ENCODE measurements around the gene UBXN10.

The UBXN10 gene

DNA sequence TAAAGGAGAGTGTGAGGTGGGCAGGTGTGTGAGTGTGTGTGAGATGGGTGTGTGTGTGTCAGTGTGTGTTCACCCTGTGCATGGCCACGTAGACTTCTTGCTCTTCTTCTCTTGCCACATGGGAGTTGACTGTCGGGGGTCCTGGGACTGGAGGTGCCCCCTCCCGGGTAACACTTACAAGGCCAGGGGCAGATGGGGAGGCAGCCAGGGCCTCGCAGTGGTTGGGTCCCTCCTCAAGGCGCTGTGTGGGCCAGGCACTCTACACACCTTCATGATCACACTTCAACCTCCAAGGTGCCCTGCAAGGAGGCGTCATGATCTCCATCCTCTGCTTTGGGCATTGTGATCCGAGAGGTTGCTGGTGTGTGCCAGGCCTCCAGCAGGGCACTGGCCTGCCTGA is 44.4 kb upstream of the UBXN10 start:
- H3K9me3 ChIP-seq (ENCODE audit: control insufficient read depth, low read length), result no peaks in the 10 kb centered on the region
- H3K27me3 ChIP-seq (ENCODE audit: control insufficient read depth, insufficient read depth, low read length), result no peaks in the 10 kb centered on the region
- H2AFZ ChIP-seq, result no peak overlapping the region
- no peak overlapping the region for H3K4me3 ChIP-seq (ENCODE audit: low read depth, low read length)
- no peaks in the 10 kb centered on the region for H3K79me2 ChIP-seq
- H3K4me1 ChIP-seq, result no peaks in the 10 kb centered on the region
- no peaks in the 10 kb centered on the region for H3K36me3 ChIP-seq (ENCODE audit: control insufficient read depth, insufficient read depth, low read length)
- no peak overlapping the region for H3K4me2 ChIP-seq (ENCODE audit: low read length)
- TF ChIP-seq, protein P1, sequence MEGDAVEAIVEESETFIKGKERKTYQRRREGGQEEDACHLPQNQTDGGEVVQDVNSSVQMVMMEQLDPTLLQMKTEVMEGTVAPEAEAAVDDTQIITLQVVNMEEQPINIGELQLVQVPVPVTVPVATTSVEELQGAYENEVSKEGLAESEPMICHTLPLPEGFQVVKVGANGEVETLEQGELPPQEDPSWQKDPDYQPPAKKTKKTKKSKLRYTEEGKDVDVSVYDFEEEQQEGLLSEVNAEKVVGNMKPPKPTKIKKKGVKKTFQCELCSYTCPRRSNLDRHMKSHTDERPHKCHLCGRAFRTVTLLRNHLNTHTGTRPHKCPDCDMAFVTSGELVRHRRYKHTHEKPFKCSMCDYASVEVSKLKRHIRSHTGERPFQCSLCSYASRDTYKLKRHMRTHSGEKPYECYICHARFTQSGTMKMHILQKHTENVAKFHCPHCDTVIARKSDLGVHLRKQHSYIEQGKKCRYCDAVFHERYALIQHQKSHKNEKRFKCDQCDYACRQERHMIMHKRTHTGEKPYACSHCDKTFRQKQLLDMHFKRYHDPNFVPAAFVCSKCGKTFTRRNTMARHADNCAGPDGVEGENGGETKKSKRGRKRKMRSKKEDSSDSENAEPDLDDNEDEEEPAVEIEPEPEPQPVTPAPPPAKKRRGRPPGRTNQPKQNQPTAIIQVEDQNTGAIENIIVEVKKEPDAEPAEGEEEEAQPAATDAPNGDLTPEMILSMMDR (IDR thresholded peaks at IDR 0.05), result no peak
- no peak overlapping the region for H3K27ac ChIP-seq
- no peak overlapping the region for H3K9ac ChIP-seq

DNA sequence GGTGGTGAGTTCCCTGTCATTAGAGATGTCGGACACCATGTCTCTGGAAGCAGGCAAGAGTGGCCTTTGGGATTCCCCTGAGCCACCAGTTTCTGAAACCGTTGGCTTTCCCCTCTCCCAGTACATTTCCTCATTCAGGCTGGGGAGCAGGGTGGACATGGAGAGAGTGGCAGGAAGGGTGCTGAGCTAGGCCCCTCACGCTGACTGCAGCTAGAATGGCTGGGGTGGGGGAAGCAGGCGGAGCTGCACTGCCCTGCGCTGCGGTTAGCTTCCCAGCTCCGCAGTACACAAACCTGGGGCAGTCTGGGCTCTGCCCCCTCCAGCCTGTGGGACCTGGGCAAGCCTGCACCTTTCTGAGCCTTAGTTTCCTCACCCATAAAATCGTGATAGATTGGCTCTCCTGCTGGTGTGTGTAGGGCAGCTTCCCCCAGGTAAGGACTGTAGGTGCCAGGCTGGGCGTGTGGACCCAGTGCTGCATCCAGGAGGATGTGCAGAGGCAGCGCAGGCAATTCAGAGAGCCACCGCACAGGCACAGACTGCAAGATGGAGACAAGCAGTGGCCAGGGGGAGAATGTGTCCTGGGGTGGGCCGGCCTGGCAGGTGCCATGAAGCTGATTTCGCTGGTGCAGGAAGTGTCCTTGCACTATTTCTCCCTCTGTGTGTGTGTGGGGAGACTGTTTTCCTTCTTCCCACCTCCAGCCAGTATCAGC is 43.7 kb upstream of the UBXN10 start:
- Histone ChIP-seq H3K27me3 (ENCODE audit: control insufficient read depth, insufficient read depth, low read length) (no peaks in the 10 kb centered on the region), H3K79me2 (no peaks in the 10 kb centered on the region), H3K27ac (no peak overlapping the region), H2AFZ (no peak overlapping the region), H3K9me3 (ENCODE audit: control insufficient read depth, low read length) (no peaks in the 10 kb centered on the region), H3K36me3 (ENCODE audit: control insufficient read depth, insufficient read depth, low read length) (no peaks in the 10 kb centered on the region), H3K4me2 (ENCODE audit: low read length) (no peak overlapping the region), H3K4me1 (no peaks in the 10 kb centered on the region), H3K4me3 (ENCODE audit: low read depth, low read length) (no peak overlapping the region), H3K9ac (no peak overlapping the region)
- TF ChIP-seq, protein P1 (IDR thresholded peaks at IDR 0.05), result no peak

- Histone ChIP-seq H3K4me2 (ENCODE audit: low read length) (no peak overlapping the region), H3K36me3 (ENCODE audit: control insufficient read depth, insufficient read depth, low read length) (no peaks in the 10 kb centered on the region), H3K9ac (no peak overlapping the region), H3K79me2 (no peaks in the 10 kb centered on the region), H3K27ac (no peak overlapping the region), H3K4me1 (no peaks in the 10 kb centered on the region), H2AFZ (no peak overlapping the region), H3K4me3 (ENCODE audit: low read depth, low read length) (no peak overlapping the region), H3K9me3 (ENCODE audit: control insufficient read depth, low read length) (no peaks in the 10 kb centered on the region), H3K27me3 (ENCODE audit: control insufficient read depth, insufficient read depth, low read length) (no peaks in the 10 kb centered on the region)
- TF ChIP-seq, protein P1 (IDR thresholded peaks at IDR 0.05), result no peak
Observed at GRCh38 chr1:20143318-20143717, 42.6 kb upstream of the UBXN10 start.

- TF ChIP-seq, protein P1 (IDR thresholded peaks at IDR 0.05), result no peak
- Histone ChIP-seq H3K9me3 (ENCODE audit: control insufficient read depth, low read length) (no peaks in the 10 kb centered on the region), H3K79me2 (no peaks in the 10 kb centered on the region), H3K4me3 (ENCODE audit: low read depth, low read length) (no peak overlapping the region), H3K36me3 (ENCODE audit: control insufficient read depth, insufficient read depth, low read length) (no peaks in the 10 kb centered on the region), H3K9ac (no peak overlapping the region), H3K4me1 (no peaks in the 10 kb centered on the region), H3K4me2 (ENCODE audit: low read length) (no peak overlapping the region), H3K27ac (no peak overlapping the region), H3K27me3 (ENCODE audit: control insufficient read depth, insufficient read depth, low read length) (no peaks in the 10 kb centered on the region), H2AFZ (no peak overlapping the region)
Observed at GRCh38 chr1:20143734-20144565, 41.9 kb upstream of the UBXN10 start.
